Tibial nerve (tissue), 4 donors: ENCODE results near the gene SMARCD3.

Experiments used
- EP300 ChIP-seq, 2 donors: sonication (generic); formaldehyde crosslinking; IDR thresholded peaks; one replicate each; pipeline ENCODE4 v1.6.1; 2017; ENCODE audit warnings: antibody characterized with exemption in 2 of 2, mild to moderate bottlenecking in 1 of 2
- POLR2A ChIP-seq, 2 donors: fragments of 450-650 bp; IDR thresholded peaks; one replicate each; pipeline ENCODE4 v1.6.1; 2017; ENCODE audit warnings: antibody characterized with exemption in 2 of 2, mild to moderate bottlenecking in 2 of 2, moderate library complexity in 2 of 2
- TF ChIP-seq, protein P1 (sequence below), 5 experiments: fragments of 200-600 bp in 3 of 5; fragments of 450-650 bp in 2 of 5; sonication (generic) in 3 of 5; IDR thresholded peaks; one replicate each; pipeline ENCODE4 v1.5.1; 2016 to 2019; ENCODE audit warnings: antibody characterized with exemption in 5 of 5, mild to moderate bottlenecking in 3 of 5, moderate library complexity in 2 of 5

DNA sequence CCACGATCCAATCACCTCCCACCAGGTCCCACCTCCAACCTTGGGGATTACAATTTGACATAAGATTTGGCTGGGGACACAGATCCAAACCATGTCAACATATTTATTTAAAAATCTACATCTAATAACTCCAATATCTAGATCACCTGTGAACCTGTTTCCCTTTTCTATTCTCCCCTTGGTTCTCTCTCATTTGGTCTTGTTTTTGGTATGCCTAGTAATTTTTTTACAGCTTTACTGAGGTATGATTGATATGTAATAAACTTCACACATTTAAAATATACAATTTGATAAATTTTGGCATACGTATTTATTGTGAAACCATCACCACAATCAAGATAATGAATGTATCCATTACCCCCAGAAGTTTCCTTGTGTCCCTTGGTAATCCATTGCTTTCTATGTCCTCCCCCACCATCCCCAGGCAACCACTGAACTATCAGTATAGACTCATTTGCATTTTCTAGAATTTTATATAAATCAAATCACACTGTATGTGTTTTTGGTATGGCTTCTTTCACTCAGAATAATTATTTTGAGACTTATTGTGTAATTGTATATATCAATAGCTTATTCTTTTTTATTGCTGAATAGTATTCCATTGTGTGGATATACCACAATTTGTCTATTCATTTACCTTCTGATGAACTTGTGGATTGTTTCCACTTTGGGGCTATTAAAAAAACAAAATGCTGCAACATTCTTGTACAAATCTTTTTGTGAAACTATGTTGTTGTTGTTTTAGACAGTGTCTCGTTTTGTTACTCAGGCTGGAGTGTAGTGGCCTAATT, 47.9 kb upstream of the SMARCD3 start:
- TF ChIP-seq, protein P1, sequence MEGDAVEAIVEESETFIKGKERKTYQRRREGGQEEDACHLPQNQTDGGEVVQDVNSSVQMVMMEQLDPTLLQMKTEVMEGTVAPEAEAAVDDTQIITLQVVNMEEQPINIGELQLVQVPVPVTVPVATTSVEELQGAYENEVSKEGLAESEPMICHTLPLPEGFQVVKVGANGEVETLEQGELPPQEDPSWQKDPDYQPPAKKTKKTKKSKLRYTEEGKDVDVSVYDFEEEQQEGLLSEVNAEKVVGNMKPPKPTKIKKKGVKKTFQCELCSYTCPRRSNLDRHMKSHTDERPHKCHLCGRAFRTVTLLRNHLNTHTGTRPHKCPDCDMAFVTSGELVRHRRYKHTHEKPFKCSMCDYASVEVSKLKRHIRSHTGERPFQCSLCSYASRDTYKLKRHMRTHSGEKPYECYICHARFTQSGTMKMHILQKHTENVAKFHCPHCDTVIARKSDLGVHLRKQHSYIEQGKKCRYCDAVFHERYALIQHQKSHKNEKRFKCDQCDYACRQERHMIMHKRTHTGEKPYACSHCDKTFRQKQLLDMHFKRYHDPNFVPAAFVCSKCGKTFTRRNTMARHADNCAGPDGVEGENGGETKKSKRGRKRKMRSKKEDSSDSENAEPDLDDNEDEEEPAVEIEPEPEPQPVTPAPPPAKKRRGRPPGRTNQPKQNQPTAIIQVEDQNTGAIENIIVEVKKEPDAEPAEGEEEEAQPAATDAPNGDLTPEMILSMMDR (IDR thresholded peaks at IDR 0.05), result no peak
- TF ChIP-seq EP300 (IDR thresholded peaks at IDR 0.05) (no peak), POLR2A (IDR thresholded peaks at IDR 0.05) (no peak)
